Choroid plexus epithelial cell (primary cell): ENCODE data around the gene RBM42.

ENCODE experiments used
- DNase-seq: peaks from one replicate; pipeline ENCODE4 v3.0.0-alpha.2; 2010; ENCODE audit warnings: low read depth
- H3K4me3 ChIP-seq: 2 replicates; pipeline ENCODE4 v1.5.1; 2011; ENCODE audit warnings: low read depth, mild to moderate bottlenecking, control low read depth, low read length, moderate library complexity
- CTCF ChIP-seq: conservative IDR thresholded peaks from 2 replicates; pipeline ENCODE4 v1.5.1; 2011; ENCODE audit warnings: low read depth, mild to moderate bottlenecking, control low read depth, inconsistent platforms, low read length, moderate library complexity

The RBM42 gene

DNA sequence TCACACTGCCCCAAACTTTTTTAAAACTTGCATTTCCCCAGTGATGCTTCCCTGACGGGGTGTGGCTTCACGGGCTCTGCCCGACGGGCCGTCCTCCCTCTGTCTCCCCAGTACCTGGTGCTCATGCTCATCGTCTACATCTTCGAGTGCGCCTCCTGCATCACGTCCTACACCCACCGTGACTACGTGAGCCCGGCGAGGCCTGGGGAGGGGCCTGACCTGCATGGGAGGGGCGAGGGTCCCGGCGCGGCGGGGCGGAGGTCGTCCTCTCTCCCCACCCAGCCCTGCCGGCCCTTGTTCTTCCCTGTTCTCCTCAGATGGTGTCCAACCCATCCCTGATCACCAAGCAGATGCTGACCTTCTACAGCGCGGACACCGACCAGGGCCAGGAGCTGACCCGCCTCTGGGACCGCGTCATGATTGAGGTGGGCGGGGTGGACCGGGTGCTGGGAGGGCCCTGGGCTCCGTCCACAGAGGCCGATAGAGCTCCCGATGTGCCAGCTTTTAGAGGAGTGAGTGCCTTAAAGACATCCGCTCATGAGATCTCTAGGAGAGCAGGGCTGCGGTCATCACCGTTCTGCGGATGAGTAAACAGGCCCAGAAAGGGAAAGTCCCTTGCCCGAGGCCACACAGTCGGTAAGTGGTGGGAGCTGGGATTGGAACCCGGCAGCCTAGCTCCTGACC lies 44.4 kb downstream of the RBM42 start:
- TF ChIP-seq CTCF, result no peak
- H3K4me3 ChIP-seq, result peak overlapping the region; percentile 44
- DNase-seq, result peak; percentile 55

DNA sequence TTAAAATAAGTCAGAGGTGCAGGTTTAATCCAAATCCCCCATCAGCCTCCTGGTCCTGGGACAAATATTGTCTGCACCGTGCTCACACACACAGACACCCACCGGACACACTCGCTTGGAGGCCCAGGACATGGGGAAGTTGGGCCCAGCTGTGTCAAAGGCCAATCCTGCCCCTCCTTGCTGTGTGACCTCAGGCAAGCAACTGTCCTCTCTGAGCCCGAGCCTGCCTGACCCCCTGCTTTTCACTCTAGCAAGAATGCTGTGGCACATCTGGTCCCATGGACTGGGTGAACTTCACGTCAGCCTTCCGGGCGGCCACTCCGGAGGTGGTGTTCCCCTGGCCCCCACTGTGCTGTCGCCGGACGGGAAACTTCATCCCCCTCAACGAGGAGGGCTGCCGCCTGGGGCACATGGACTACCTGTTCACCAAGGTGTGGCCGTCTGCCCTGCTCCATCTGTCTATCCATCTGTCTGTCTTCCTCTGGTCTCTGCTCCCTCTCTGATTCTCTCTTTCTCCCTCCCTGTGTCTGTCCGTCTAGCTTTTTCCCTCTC lies 46.8 kb downstream of the RBM42 start:
- no peak for TF ChIP-seq CTCF
- DNase-seq, result no peak
- H3K4me3 ChIP-seq, result no peak overlapping the region
